Gastrocnemius medialis (tissue), 4 donors: Measurements from ENCODE around the gene TNS1.

Source experiments
- CTCF ChIP-seq, 5 experiments: fragments of 450-650 bp in 3 of 5; fragments of 200-600 bp in 2 of 5; sonication (generic) in 2 of 5; IDR thresholded peaks in 4 of 5; conservative IDR thresholded peaks in 1 of 5; 1 replicate in 4 of 5; 2 replicates in 1 of 5; pipeline ENCODE4 v1.5.1; 2016 to 2019; ENCODE audit warnings: antibody characterized with exemption in 5 of 5, mild to moderate bottlenecking in 3 of 5, moderate library complexity in 3 of 5
- POLR2A ChIP-seq, 2 donors: fragments of 450-650 bp; IDR thresholded peaks; one replicate each; pipeline ENCODE4 v1.6.1; 2017; ENCODE audit warnings: antibody characterized with exemption in 2 of 2, mild to moderate bottlenecking in 2 of 2, moderate library complexity in 2 of 2

GRCh38 chr2:217913436-217913835 is 89.4 kb downstream of the TNS1 start:
- TF ChIP-seq CTCF (IDR thresholded peaks at IDR 0.05 in 4 of 5, conservative IDR thresholded peaks at IDR 0.05 in 1 of 5): no peak
- TF ChIP-seq POLR2A (IDR thresholded peaks at IDR 0.05): no peak
